Erythroblast (primary cell): ENCODE results near the gene FOXJ3.

Experiments
- DNase-seq, 2 experiments: peaks; one replicate each; lab custom pipeline; 2025; lab: John Stamatoyannopoulos, UW
- GATA1 ChIP-seq: IDR thresholded peaks from 2 replicates; pipeline ENCODE4 v1.6.1; 2011; ENCODE audit warnings: low read depth, mild to moderate bottlenecking, control low read depth, low read length, moderate library complexity
- POLR2A ChIP-seq: IDR thresholded peaks from 2 replicates; pipeline ENCODE4 v1.6.1; 2011; ENCODE audit warnings: mild to moderate bottlenecking, low read length

Gene FOXJ3

GRCh38 chr1:42133390-42133789, 201.6 kb downstream of the FOXJ3 start:
- TF ChIP-seq GATA1 (no peak), POLR2A (no peak)

GRCh38 chr1:42130061-42130660, 204.9 kb downstream of the FOXJ3 start:
- no peak for TF ChIP-seq POLR2A
- no peak for TF ChIP-seq GATA1

More at GRCh38 chr1:42133390-42133789, 201.6 kb downstream of the FOXJ3 start:
- DNase-seq = no peak

GRCh38 chr1:42128964-42129363, 206.1 kb downstream of the FOXJ3 start:
- DNase-seq = no peak
- TF ChIP-seq POLR2A (no peak), GATA1 (no peak)

More at GRCh38 chr1:42130061-42130660, 204.9 kb downstream of the FOXJ3 start:
- no peak for DNase-seq

- no peak for TF ChIP-seq POLR2A
- no peak for TF ChIP-seq GATA1
- no peak for DNase-seq
Observed at GRCh38 chr1:42128499-42128898, 206.5 kb downstream of the FOXJ3 start.

- DNase-seq = no peak
Observed at GRCh38 chr1:42127767-42128166, 207.3 kb downstream of the FOXJ3 start.

More at GRCh38 chr1:42127767-42128166, 207.3 kb downstream of the FOXJ3 start:
- no peak for TF ChIP-seq POLR2A
- TF ChIP-seq GATA1 = no peak
